Lung (tissue), 12 donors: ENCODE results near the gene ZNF107. TPM values are rescaled to one million over a fixed set of nuclear protein-coding genes. Genes with fewer than 3 reads are reported as not detected.

ENCODE experiments used
- ATAC-seq: fragments of 200-7000 bp; cut with Tn5 transposase; one replicate; pipeline ENCODE4 v1.9.1; 2020; ENCODE audit warnings: moderate number of reproducible peaks; ENCODE audit not compliant: insufficient read depth, low FRiP score
- DNase-seq, 3 donors: peaks; one replicate each; pipeline ENCODE4 v3.0.0-alpha.2; 2013 to 2017
- H3K27ac ChIP-seq, 2 donors: one replicate each; pipeline ENCODE4 v1.5.1; 2013; ENCODE audit warnings: mild to moderate bottlenecking in 2 of 2, moderate library complexity in 2 of 2, control low read depth in 1 of 2, inconsistent platforms in 1 of 2, low read depth in 1 of 2, low read length in 1 of 2
- H3K27me3 ChIP-seq, 3 donors: one replicate each; pipeline ENCODE4 v1.5.1; 2013; ENCODE audit warnings: low read length in 2 of 3; ENCODE audit not compliant: control insufficient read depth in 3 of 3, insufficient read depth in 3 of 3
- H3K36me3 ChIP-seq, 4 donors: one replicate each; pipeline ENCODE4 v1.5.1; 2013; ENCODE audit warnings: low read length in 4 of 4, mild to moderate bottlenecking in 1 of 4, moderate library complexity in 1 of 4; ENCODE audit not compliant: control insufficient read depth in 4 of 4, insufficient read depth in 4 of 4
- H3K4me1 ChIP-seq, 5 donors: one replicate each; pipeline ENCODE4 v1.5.1; 2013; ENCODE audit warnings: low read length in 5 of 5, mild to moderate bottlenecking in 2 of 5, moderate library complexity in 1 of 5; ENCODE audit not compliant: control insufficient read depth in 5 of 5, insufficient read depth in 5 of 5
- H3K4me3 ChIP-seq: one replicate; pipeline ENCODE4 v1.5.1; 2013; ENCODE audit warnings: mild to moderate bottlenecking, control low read depth, moderate library complexity
- H3K9ac ChIP-seq, 2 donors: one replicate each; pipeline ENCODE4 v1.5.1; 2013; ENCODE audit warnings: low read length in 2 of 2, control low read depth in 1 of 2; ENCODE audit not compliant: insufficient read depth in 1 of 2
- H3K9me3 ChIP-seq, 4 donors: one replicate each; pipeline ENCODE4 v1.5.1; 2013; ENCODE audit warnings: low read length in 3 of 4, mild to moderate bottlenecking in 1 of 4, moderate library complexity in 1 of 4; ENCODE audit not compliant: control insufficient read depth in 4 of 4, insufficient read depth in 3 of 4
- WGBS, 2 donors: extraction: QIAGEN DNeasy Blood & Tissue Kit; methylation state at CpG; one replicate each; pipeline ENCODE4 v1.1.7; 2013; 5-methylcytosine and 5-hydroxymethylcytosine counted together
- polyA plus RNA-seq, 2 donors: library from polyadenylated mRNA; stranded (reverse); fragments of 200-250 nt; gene quantifications; one replicate each; pipeline ENCODE4 v1.2.1, GENCODE V29; 2013
- total RNA-seq, 2 donors: library from RNA; depleted of rRNA in 1 of 2; stranded (reverse); fragments of >200 nt in 1 of 2; gene quantifications; one replicate each; pipeline ENCODE4 v1.2.1, GENCODE V29; 2014 to 2021
- TF ChIP-seq, protein P1 (sequence below): IDR thresholded peaks from 2 replicates; pipeline ENCODE4 v1.5.1; 2012; ENCODE audit warnings: mild to moderate bottlenecking; ENCODE audit errors: control extremely low read depth, extremely low read depth
- donor health status: control.
- donor health status: control.
- donor health status: Bipolar disorder and iron deficiency.
- donor health status: healthy.
- donor health status: DM: yes; HTN: yes; CAD: no.

ZNF107 gene
- total and polyA plus RNA-seq, 4 donors: 1.3 to 9.0 (median 3.1) TPM

- WGBS, 2 donors: 60 to 61% methylated on average over 4 of the region's 4 CpGs
- Histone ChIP-seq H3K27me3 (no peaks in the 10 kb centered on the region), H3K27ac (no peak overlapping the region), H3K9ac (no peak overlapping the region), H3K9me3 (peaks cover 0 to 7% (median 2%) of the 10 kb centered on the region in 4 donors), H3K4me1 (no peaks in the 10 kb centered on the region), H3K36me3 (no peaks in the 10 kb centered on the region), H3K4me3 (no peak overlapping the region)
- DNase-seq: no peak
- no peak for ATAC-seq
- TF ChIP-seq, protein P1, sequence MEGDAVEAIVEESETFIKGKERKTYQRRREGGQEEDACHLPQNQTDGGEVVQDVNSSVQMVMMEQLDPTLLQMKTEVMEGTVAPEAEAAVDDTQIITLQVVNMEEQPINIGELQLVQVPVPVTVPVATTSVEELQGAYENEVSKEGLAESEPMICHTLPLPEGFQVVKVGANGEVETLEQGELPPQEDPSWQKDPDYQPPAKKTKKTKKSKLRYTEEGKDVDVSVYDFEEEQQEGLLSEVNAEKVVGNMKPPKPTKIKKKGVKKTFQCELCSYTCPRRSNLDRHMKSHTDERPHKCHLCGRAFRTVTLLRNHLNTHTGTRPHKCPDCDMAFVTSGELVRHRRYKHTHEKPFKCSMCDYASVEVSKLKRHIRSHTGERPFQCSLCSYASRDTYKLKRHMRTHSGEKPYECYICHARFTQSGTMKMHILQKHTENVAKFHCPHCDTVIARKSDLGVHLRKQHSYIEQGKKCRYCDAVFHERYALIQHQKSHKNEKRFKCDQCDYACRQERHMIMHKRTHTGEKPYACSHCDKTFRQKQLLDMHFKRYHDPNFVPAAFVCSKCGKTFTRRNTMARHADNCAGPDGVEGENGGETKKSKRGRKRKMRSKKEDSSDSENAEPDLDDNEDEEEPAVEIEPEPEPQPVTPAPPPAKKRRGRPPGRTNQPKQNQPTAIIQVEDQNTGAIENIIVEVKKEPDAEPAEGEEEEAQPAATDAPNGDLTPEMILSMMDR: no peak
These were observed 28.1 kb upstream of the ZNF107 start for GRCh38 chr7:64637521-64638445.

GRCh38 chr7:64638822-64639221 is 27.1 kb upstream of the ZNF107 start:
- ATAC-seq (no peak), DNase-seq (no peak)
- Histone ChIP-seq H3K9me3 (peaks cover 0 to 6% (median 2%) of the 10 kb centered on the region in 4 donors), H3K4me3 (no peak overlapping the region), H3K9ac (no peak overlapping the region), H3K27ac (no peak overlapping the region), H3K27me3 (no peaks in the 10 kb centered on the region), H3K4me1 (no peaks in the 10 kb centered on the region), H3K36me3 (no peaks in the 10 kb centered on the region)
- TF ChIP-seq, protein P1: no peak
- 74 to 83% methylated on average over 2 of the region's 2 CpGs for WGBS, 2 donors

DNA sequence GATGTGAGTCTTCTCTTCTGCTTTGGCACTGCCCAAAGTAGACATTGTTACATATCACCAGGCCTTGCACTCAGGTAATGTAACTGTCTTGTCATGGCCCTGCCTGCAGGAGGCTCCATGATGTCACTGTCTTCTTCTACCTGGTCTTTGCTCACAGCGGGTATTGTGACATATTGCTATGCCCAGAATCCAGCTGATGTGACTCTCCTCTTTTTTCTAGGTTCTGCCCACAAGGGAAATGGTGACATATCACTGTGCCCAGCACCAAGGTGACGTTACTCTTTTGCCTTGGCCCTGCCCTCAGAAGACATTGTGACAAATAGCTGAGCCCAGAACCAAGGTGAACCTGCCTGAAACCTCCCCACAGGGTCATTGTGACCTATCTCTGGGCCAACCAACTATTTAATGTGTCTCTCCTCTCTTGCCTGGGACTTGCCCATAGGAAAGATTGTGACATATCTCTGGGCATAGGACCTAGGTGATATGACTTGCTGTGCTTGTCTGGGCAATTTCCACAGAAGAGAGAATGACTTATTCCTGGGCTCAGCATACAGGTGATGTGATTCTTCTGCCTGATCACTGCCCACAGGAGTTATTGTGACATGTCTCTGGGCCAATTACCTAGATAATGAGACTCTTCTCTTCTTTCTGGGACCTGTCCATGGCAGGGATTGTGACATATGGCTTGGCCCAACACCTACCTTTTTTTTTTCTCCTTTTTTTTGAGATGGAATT is 26.5 kb upstream of the ZNF107 start:
- ATAC-seq (no peak), DNase-seq (no peak)
- WGBS, 2 donors: 41 to 70% methylated on average over 2 of the region's 2 CpGs
- TF ChIP-seq, protein P1: no peak
- Histone ChIP-seq H3K36me3 (no peaks in the 10 kb centered on the region), H3K27ac (no peak overlapping the region), H3K9ac (no peak overlapping the region), H3K27me3 (no peaks in the 10 kb centered on the region), H3K4me1 (no peaks in the 10 kb centered on the region), H3K9me3 (peaks cover 0 to 4% (median 1%) of the 10 kb centered on the region in 4 donors), H3K4me3 (no peak overlapping the region)
